HepG2 (cell line): Measurements from ENCODE around the gene ACAD8. TPM values are rescaled to one million over a fixed set of nuclear protein-coding genes. Genes with fewer than 3 reads are reported as not detected.

Experiments
- ATAC-seq: fragments of 200-7000 bp; cut with Tn5 transposase; 3 replicates; pipeline ENCODE4 v1.9.1; 2020; ENCODE audit warnings: mild to moderate bottlenecking, moderate library complexity
- BruUV-seq: library from RNA; stranded (reverse); fragments of 400-500 nt; replicated peaks from 2 replicates; lab custom pipeline; 2021; lab: Mats Ljungman, UMichigan
- CTCF ChIA-PET: fragments of 300-600 bp; formaldehyde crosslinking; extraction: SDS; loops from one replicate; lab custom pipeline; 2021; ENCODE audit warnings: low total read pairs, inconsistent platforms, low intra/inter-chr PET ratio; lab: Yijun Ruan, JAX
- POLR2A ChIA-PET: fragments of 350-600 bp; sonication (Branson Sonifier 250); formaldehyde crosslinking; loops from one replicate; lab custom pipeline; 2020; ENCODE audit warnings: antibody characterized with exemption, inconsistent platforms; lab: Yijun Ruan, JAX
- DNase-seq: peaks from one replicate; pipeline ENCODE4 v3.0.0-alpha.2; 2015; ENCODE audit warnings: low spot score
- FAIRE-seq: peaks from 3 replicates; lab custom pipeline; 2011; peaks lifted over from hg19 to GRCh38; lab: Jason Lieb, UNC
- H2AFZ ChIP-seq: one replicate; pipeline ENCODE4 v1.6.1; 2011; ENCODE audit warnings: low read length, inconsistent platforms
- H3K27ac ChIP-seq: fragments of 300-600 bp; 3 replicates; pipeline ENCODE4 v1.8.0; 2011; ENCODE audit warnings: mixed run types, mild to moderate bottlenecking, mixed read lengths, low read length, inconsistent platforms; ENCODE audit not compliant: insufficient read depth; ENCODE audit errors: extremely low read length
- H3K27me3 ChIP-seq, 2 experiments: fragments of 200-600 bp in 1 of 2; 2 replicates in 1 of 2; 3 replicates in 1 of 2; pipeline versions ENCODE4 v1.6.0 to v1.8.0; 2011; ENCODE audit warnings: low read length in 2 of 2, mild to moderate bottlenecking in 2 of 2, moderate library complexity in 2 of 2, inconsistent platforms in 1 of 2; ENCODE audit not compliant: insufficient read depth in 2 of 2, control insufficient read depth in 1 of 2
- H3K36me3 ChIP-seq, 2 experiments: fragments of 200-600 bp in 1 of 2; replicated peaks in 1 of 2; 2 replicates in 1 of 2; 3 replicates in 1 of 2; pipeline versions ENCODE4 v1.5.1 to v1.8.0; 2011; ENCODE audit warnings: low read length in 2 of 2, inconsistent platforms in 1 of 2; ENCODE audit not compliant: insufficient read depth in 2 of 2, control insufficient read depth in 1 of 2
- H3K4me1 ChIP-seq: 2 replicates; pipeline ENCODE4 v1.5.1; 2012; ENCODE audit warnings: low read length, inconsistent platforms; ENCODE audit not compliant: insufficient read depth
- H3K4me2 ChIP-seq: 2 replicates; pipeline ENCODE4 v1.6.0; 2011; ENCODE audit warnings: low read depth, low read length, inconsistent platforms
- H3K4me3 ChIP-seq, 3 experiments: fragments of 200-600 bp in 1 of 3; sonication (generic), shearing (Covaris generic) in 1 of 3; replicated peaks in 1 of 3; 2 replicates each; pipeline ENCODE4 v1.5.1; 2011 to 2016; ENCODE audit warnings: low read length in 3 of 3, inconsistent platforms in 2 of 3, low read depth in 2 of 3, mild to moderate bottlenecking in 2 of 3, control low read depth in 1 of 3, mixed read lengths in 1 of 3; ENCODE audit not compliant: insufficient read depth in 1 of 3
- H3K79me2 ChIP-seq: one replicate; pipeline ENCODE4 v1.6.1; 2011; ENCODE audit warnings: low read length, inconsistent platforms; ENCODE audit not compliant: insufficient read depth
- H3K9ac ChIP-seq: 2 replicates; pipeline ENCODE4 v1.6.0; 2011; ENCODE audit warnings: mild to moderate bottlenecking, low read depth, low read length, inconsistent platforms; ENCODE audit not compliant: insufficient read depth
- H3K9me3 ChIP-seq: 2 replicates; pipeline ENCODE4 v1.5.1; 2012; ENCODE audit warnings: mild to moderate bottlenecking, low read length
- H4K20me1 ChIP-seq: 2 replicates; pipeline ENCODE4 v1.6.0; 2011; ENCODE audit warnings: inconsistent platforms, mild to moderate bottlenecking, low read length, moderate library complexity; ENCODE audit not compliant: insufficient read depth
- HNF4G ChIP-seq, 2 experiments: sonication (generic) in 1 of 2; formaldehyde crosslinking in 1 of 2; IDR thresholded peaks; 2 replicates each; pipeline versions ENCODE4 v1.4.0 to v1.6.1; 2011 to 2020; ENCODE audit warnings: borderline replicate concordance in 2 of 2, low read depth in 2 of 2, mild to moderate bottlenecking in 2 of 2, low read length in 1 of 2, missing genetic modification reagents in 1 of 2, moderate library complexity in 1 of 2
- NCOA1 ChIP-seq: sonication (generic); formaldehyde crosslinking; IDR thresholded peaks from 2 replicates; pipeline ENCODE4 v1.9.0; 2021; ENCODE audit warnings: missing genetic modification reagents
- NFE2L1 ChIP-seq: sonication (generic); formaldehyde crosslinking; IDR thresholded peaks from 2 replicates; pipeline ENCODE4 v1.4.0; 2020; ENCODE audit warnings: missing genetic modification reagents, mild to moderate bottlenecking, borderline replicate concordance
- NKX3-1 ChIP-seq: sonication (generic); formaldehyde crosslinking; IDR thresholded peaks from 2 replicates; pipeline ENCODE4 v1.5.0; 2020; ENCODE audit warnings: missing genetic modification reagents
- NRL ChIP-seq: sonication (generic); formaldehyde crosslinking; IDR thresholded peaks from 2 replicates; pipeline ENCODE4 v1.5.0; 2020; ENCODE audit warnings: missing genetic modification reagents, mild to moderate bottlenecking, moderate library complexity, borderline replicate concordance
- SKI ChIP-seq: fragments of 450-650 bp; IDR thresholded peaks from one replicate; pipeline ENCODE4 v1.6.1; 2018; ENCODE audit warnings: mild to moderate bottlenecking; ENCODE audit not compliant: partially characterized antibody
- ZFP41 ChIP-seq: sonication (generic); formaldehyde crosslinking; IDR thresholded peaks from 2 replicates; pipeline ENCODE4 v1.4.0; 2020; ENCODE audit warnings: mild to moderate bottlenecking, missing genetic modification reagents, borderline replicate concordance
- ZNF143 ChIP-seq: sonication (generic); formaldehyde crosslinking; IDR thresholded peaks from 2 replicates; pipeline ENCODE4 v1.4.0; 2020; ENCODE audit warnings: missing genetic modification reagents
- ZNF543 ChIP-seq: sonication (generic); formaldehyde crosslinking; IDR thresholded peaks from 2 replicates; pipeline ENCODE4 v1.4.0; 2020; ENCODE audit warnings: mild to moderate bottlenecking, missing genetic modification reagents
- ZNF572 ChIP-seq: sonication (generic); formaldehyde crosslinking; IDR thresholded peaks from 2 replicates; pipeline ENCODE4 v1.5.1; 2020; ENCODE audit warnings: mild to moderate bottlenecking, missing genetic modification reagents
- ZNF614 ChIP-seq: IDR thresholded peaks from 2 replicates; pipeline ENCODE4 v1.6.1; 2018; ENCODE audit warnings: missing biosample characterization, missing genetic modification reagents, inconsistent platforms, borderline replicate concordance
- ZNF616 ChIP-seq: sonication (generic); formaldehyde crosslinking; IDR thresholded peaks from 2 replicates; pipeline ENCODE4 v1.5.0; 2020; ENCODE audit warnings: low read depth, mild to moderate bottlenecking, missing genetic modification reagents
- ZNF672 ChIP-seq: sonication (generic); formaldehyde crosslinking; IDR thresholded peaks from 2 replicates; pipeline ENCODE4 v1.8.1; 2022; ENCODE audit warnings: missing genetic modification reagents
- WGBS: methylation state at CpG from one replicate; pipeline ENCODE4 v1.1.6; 2017; ENCODE audit warnings: low lambda C conversion rate; 5-methylcytosine and 5-hydroxymethylcytosine counted together
- in situ Hi-C: cut with HindIII; loops from 2 replicates; pipeline ENCODE4 v1.10.0; 2017; ENCODE audit warnings: low pct_unique_long_range_greater_than_20kb; ENCODE audit not compliant: extremely low pct_ligation_motif_present
- intact Hi-C: fragments of 100-400 bp; cut with micrococcal nuclease; formaldehyde crosslinking; loops from one replicate; pipeline ENCODE4 v1.10.0; 2022; ENCODE audit not compliant: unreplicated experiment
- polyA plus RNA-seq, 8 experiments: library from polyadenylated mRNA; depleted of rRNA in 3 of 8; stranded (reverse) in 7 of 8; unstranded in 1 of 8; fragments of >200 nt; fragmentation: Illumina TruSeq in 4 of 8; extraction: Trizol in 4 of 8; gene quantifications; 2 replicates each; pipeline versions ENCODE4 v1.2.1 to v1.2.3, GENCODE V29; 2011 to 2016; ENCODE audit warnings: low read depth in 4 of 8, missing spikeins in 1 of 8, mixed read lengths in 1 of 8; ENCODE audit not compliant: insufficient read depth in 1 of 8
- total RNA-seq, 5 experiments: library from RNA; depleted of rRNA; stranded (reverse); fragments of >200 nt; fragmentation: Illumina TruSeq; extraction: Trizol; gene quantifications; 2 replicates each; pipeline ENCODE4 v1.2.3, GENCODE V29; 2016; ENCODE audit warnings: low read depth in 1 of 5
- TF ChIP-seq, protein P1 (sequence below): IDR thresholded peaks from 2 replicates; pipeline ENCODE4 v1.6.1; 2012; ENCODE audit warnings: low read depth, low read length, improper control_type of control experiment
- TF ChIP-seq, protein P2 (sequence below): sonication (generic); formaldehyde crosslinking; IDR thresholded peaks from 2 replicates; pipeline ENCODE4 v1.5.1; 2020; ENCODE audit warnings: mild to moderate bottlenecking, missing genetic modification reagents, moderate library complexity
- TF ChIP-seq, protein P3 (sequence below): sonication (generic); formaldehyde crosslinking; IDR thresholded peaks from 2 replicates; pipeline ENCODE4 v1.9.0; 2022; ENCODE audit warnings: low read depth, missing genetic modification reagents
- TF ChIP-seq, protein P4 (sequence below): sonication (generic); formaldehyde crosslinking; IDR thresholded peaks from 2 replicates; pipeline ENCODE4 v1.8.0; 2022; ENCODE audit warnings: mild to moderate bottlenecking, missing genetic modification reagents, moderate library complexity

The ACAD8 gene
- total and polyA plus RNA-seq, 2 of the 13 experiments (the other 11 are each of a cell fraction or from before 2014, with no cell fraction given) = 13.5 to 20.3 TPM

DNA sequence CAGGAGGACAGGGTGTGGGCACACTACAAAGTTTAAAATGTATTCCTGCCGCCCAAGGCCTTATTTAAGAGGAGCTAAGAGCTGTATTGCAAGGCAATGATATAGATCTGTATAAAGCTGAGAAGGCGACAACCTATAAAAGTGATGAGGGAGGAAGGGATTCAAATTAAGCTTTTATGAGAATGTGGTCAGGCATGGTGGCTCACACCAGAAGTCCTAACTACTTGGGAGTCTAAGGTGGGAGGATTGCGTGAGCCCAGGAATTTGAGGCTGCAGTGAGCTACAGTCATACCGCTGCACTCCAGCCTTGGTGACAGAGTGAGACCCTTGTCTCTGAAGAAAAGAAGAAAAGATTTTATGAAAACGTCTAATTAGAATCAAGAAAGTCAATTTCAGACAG, 13.1 kb downstream of the ACAD8 start:
- FAIRE-seq (no peak), ATAC-seq (no peak), DNase-seq (no peak)
- Histone ChIP-seq H3K4me1 (peaks cover 1% of the 10 kb centered on the region), H3K4me3 (no peak overlapping the region), H3K4me2 (no peak overlapping the region), H3K27ac (no peak overlapping the region), H3K36me3 (peaks cover 2 to 16% of the 10 kb centered on the region in 2 experiments; a peak in 3 of 5 replicates), H4K20me1 (no peaks in the 10 kb centered on the region), H3K79me2 (no peaks in the 10 kb centered on the region), H2AFZ (no peak overlapping the region), H3K9me3 (no peaks in the 10 kb centered on the region), H3K27me3 (peaks cover 0 to 1% of the 10 kb centered on the region in 2 experiments; a peak in 1 of 5 replicates), H3K9ac (no peak overlapping the region)
- intact Hi-C loops (no loop called here), in situ Hi-C loops (no loop called here)
- ChIA-PET CTCF (no interaction called here), POLR2A (no interaction called here)
- 82% methylated on average over 5 of the region's 5 CpGs for WGBS
- TF ChIP-seq ZNF543 (CRISPR knock-in tag) = no peak
- no peak for TF ChIP-seq NFE2L1 (CRISPR knock-in tag)
- TF ChIP-seq, protein P1, sequence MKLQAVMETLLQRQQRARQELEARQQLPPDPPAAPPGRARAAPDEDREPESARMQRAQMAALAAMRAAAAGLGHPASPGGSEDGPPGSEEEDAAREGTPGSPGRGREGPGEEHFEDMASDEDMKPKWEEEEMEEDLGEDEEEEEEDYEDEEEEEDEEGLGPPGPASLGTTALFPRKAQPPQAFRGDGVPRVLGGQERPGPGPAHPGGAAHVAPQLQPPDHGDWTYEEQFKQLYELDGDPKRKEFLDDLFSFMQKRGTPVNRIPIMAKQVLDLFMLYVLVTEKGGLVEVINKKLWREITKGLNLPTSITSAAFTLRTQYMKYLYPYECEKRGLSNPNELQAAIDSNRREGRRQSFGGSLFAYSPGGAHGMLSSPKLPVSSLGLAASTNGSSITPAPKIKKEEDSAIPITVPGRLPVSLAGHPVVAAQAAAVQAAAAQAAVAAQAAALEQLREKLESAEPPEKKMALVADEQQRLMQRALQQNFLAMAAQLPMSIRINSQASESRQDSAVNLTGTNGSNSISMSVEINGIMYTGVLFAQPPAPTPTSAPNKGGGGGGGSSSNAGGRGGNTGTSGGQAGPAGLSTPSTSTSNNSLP = no peak
- no peak for TF ChIP-seq ZNF672 (CRISPR knock-in tag)
- no peak for TF ChIP-seq ZNF143
- TF ChIP-seq ZNF616 (CRISPR knock-in tag) = no peak
- no peak for TF ChIP-seq SKI
- no peak for TF ChIP-seq HNF4G (IDR thresholded peaks at IDR 0.05; ENCODE audit: borderline replicate concordance, low read depth, low read length)
- no peak for TF ChIP-seq HNF4G (CRISPR knock-in tag; IDR thresholded peaks at IDR 0.05; ENCODE audit: borderline replicate concordance, low read depth)
- TF ChIP-seq, protein P2, sequence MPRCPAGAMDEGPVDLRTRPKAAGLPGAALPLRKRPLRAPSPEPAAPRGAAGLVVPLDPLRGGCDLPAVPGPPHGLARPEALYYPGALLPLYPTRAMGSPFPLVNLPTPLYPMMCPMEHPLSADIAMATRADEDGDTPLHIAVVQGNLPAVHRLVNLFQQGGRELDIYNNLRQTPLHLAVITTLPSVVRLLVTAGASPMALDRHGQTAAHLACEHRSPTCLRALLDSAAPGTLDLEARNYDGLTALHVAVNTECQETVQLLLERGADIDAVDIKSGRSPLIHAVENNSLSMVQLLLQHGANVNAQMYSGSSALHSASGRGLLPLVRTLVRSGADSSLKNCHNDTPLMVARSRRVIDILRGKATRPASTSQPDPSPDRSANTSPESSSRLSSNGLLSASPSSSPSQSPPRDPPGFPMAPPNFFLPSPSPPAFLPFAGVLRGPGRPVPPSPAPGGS (CRISPR knock-in tag) = no peak
- TF ChIP-seq ZFP41 (CRISPR knock-in tag) = no peak
- no peak for TF ChIP-seq NRL
- no peak for TF ChIP-seq NKX3-1 (CRISPR knock-in tag)
- no peak for TF ChIP-seq NCOA1 (CRISPR knock-in tag)
- TF ChIP-seq ZNF614 (CRISPR knock-in tag) = no peak
- TF ChIP-seq, protein P3, sequence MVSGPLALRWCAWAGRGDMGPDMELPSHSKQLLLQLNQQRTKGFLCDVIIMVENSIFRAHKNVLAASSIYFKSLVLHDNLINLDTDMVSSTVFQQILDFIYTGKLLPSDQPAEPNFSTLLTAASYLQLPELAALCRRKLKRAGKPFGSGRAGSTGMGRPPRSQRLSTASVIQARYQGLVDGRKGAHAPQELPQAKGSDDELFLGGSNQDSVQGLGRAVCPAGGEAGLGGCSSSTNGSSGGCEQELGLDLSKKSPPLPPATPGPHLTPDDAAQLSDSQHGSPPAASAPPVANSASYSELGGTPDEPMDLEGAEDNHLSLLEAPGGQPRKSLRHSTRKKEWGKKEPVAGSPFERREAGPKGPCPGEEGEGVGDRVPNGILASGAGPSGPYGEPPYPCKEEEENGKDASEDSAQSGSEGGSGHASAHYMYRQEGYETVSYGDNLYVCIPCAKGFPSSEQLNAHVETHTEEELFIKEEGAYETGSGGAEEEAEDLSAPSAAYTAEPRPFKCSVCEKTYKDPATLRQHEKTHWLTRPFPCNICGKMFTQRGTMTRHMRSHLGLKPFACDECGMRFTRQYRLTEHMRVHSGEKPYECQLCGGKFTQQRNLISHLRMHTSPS (CRISPR knock-in tag) = no peak
- TF ChIP-seq ZNF572 = no peak
- TF ChIP-seq, protein P4, sequence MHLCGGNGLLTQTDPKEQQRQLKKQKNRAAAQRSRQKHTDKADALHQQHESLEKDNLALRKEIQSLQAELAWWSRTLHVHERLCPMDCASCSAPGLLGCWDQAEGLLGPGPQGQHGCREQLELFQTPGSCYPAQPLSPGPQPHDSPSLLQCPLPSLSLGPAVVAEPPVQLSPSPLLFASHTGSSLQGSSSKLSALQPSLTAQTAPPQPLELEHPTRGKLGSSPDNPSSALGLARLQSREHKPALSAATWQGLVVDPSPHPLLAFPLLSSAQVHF (CRISPR knock-in tag) = no peak
- BruUV-seq = no TSS peak
